HG03196 (cell line): ENCODE results near the gene SLC9A5.

Experiments used
- ATAC-seq: cut with Tn5 transposase; IDR thresholded peaks from one replicate; pipeline ENCODE4 v1.9.1; 2021; ENCODE audit not compliant: unreplicated experiment

SLC9A5 gene

GRCh38 chr16:67213197-67214019 lies 35.4 kb upstream of the SLC9A5 start:
- no peak for ATAC-seq

GRCh38 chr16:67215706-67216105 lies 33.1 kb upstream of the SLC9A5 start:
- ATAC-seq = no peak

- ATAC-seq = no peak
These were observed 31.9 kb upstream of the SLC9A5 start for GRCh38 chr16:67216612-67217490.

- ATAC-seq = no peak
These were observed 24.8 kb upstream of the SLC9A5 start for GRCh38 chr16:67223992-67224391.

GRCh38 chr16:67226295-67226803 lies 22.4 kb upstream of the SLC9A5 start:
- ATAC-seq = no peak

GRCh38 chr16:67226804-67227566 lies 21.8 kb upstream of the SLC9A5 start, which contains the start of gene TMEM208:
Gene TMEM208, plus strand, starts transcription at chr16:67227130. Its CDS starts 89 bp downstream, at chr16:67227219.
- ATAC-seq = peak; percentile 92

GRCh38 chr16:67227567-67227921 lies 21.2 kb upstream of the SLC9A5 start:
- no peak for ATAC-seq

- no peak for ATAC-seq
These were observed 20.6 kb upstream of the SLC9A5 start for GRCh38 chr16:67228034-67228785.

GRCh38 chr16:67228905-67229304 lies 19.9 kb upstream of the SLC9A5 start:
- ATAC-seq = no peak

GRCh38 chr16:67229906-67230808 lies 18.6 kb upstream of the SLC9A5 start:
- no peak for ATAC-seq

GRCh38 chr16:67230809-67231660 lies 17.7 kb upstream of the SLC9A5 start:
- ATAC-seq = no peak

GRCh38 chr16:67233596-67233995 lies 15.2 kb upstream of the SLC9A5 start:
- no peak for ATAC-seq

- ATAC-seq = no peak
These were observed 14.6 kb upstream of the SLC9A5 start for GRCh38 chr16:67234180-67234597.

- ATAC-seq = no peak
These were observed 12.8 kb upstream of the SLC9A5 start for GRCh38 chr16:67235816-67236562.

GRCh38 chr16:67236563-67237395 lies 12.0 kb upstream of the SLC9A5 start:
- no peak for ATAC-seq

GRCh38 chr16:67237396-67238277 lies 11.1 kb upstream of the SLC9A5 start:
- no peak for ATAC-seq
